HepG2 (cell line): ENCODE data around the gene UPK1B. TPM values are rescaled to one million over a fixed set of nuclear protein-coding genes. Genes with fewer than 3 reads are reported as not detected.

Experiments used
- ATAC-seq: fragments of 200-7000 bp; cut with Tn5 transposase; 3 replicates; pipeline ENCODE4 v1.9.1; 2020; ENCODE audit warnings: mild to moderate bottlenecking, moderate library complexity
- BruUV-seq: library from RNA; stranded (reverse); fragments of 400-500 nt; replicated peaks from 2 replicates; lab custom pipeline; 2021; lab: Mats Ljungman, UMichigan
- CTCF ChIA-PET: fragments of 300-600 bp; formaldehyde crosslinking; extraction: SDS; loops from one replicate; lab custom pipeline; 2021; ENCODE audit warnings: low total read pairs, inconsistent platforms, low intra/inter-chr PET ratio; lab: Yijun Ruan, JAX
- POLR2A ChIA-PET: fragments of 350-600 bp; sonication (Branson Sonifier 250); formaldehyde crosslinking; loops from one replicate; lab custom pipeline; 2020; ENCODE audit warnings: antibody characterized with exemption, inconsistent platforms; lab: Yijun Ruan, JAX
- DNase-seq: peaks from one replicate; pipeline ENCODE4 v3.0.0-alpha.2; 2015; ENCODE audit warnings: low spot score
- FAIRE-seq: peaks from 3 replicates; lab custom pipeline; 2011; peaks lifted over from hg19 to GRCh38; lab: Jason Lieb, UNC
- H2AFZ ChIP-seq: one replicate; pipeline ENCODE4 v1.6.1; 2011; ENCODE audit warnings: low read length, inconsistent platforms
- H3K27ac ChIP-seq: fragments of 300-600 bp; 3 replicates; pipeline ENCODE4 v1.8.0; 2011; ENCODE audit warnings: mixed run types, mild to moderate bottlenecking, mixed read lengths, low read length, inconsistent platforms; ENCODE audit not compliant: insufficient read depth; ENCODE audit errors: extremely low read length
- H3K27me3 ChIP-seq, 2 experiments: fragments of 200-600 bp in 1 of 2; 2 replicates in 1 of 2; 3 replicates in 1 of 2; pipeline versions ENCODE4 v1.6.0 to v1.8.0; 2011; ENCODE audit warnings: low read length in 2 of 2, mild to moderate bottlenecking in 2 of 2, moderate library complexity in 2 of 2, inconsistent platforms in 1 of 2; ENCODE audit not compliant: insufficient read depth in 2 of 2, control insufficient read depth in 1 of 2
- H3K36me3 ChIP-seq, 2 experiments: fragments of 200-600 bp in 1 of 2; replicated peaks in 1 of 2; 2 replicates in 1 of 2; 3 replicates in 1 of 2; pipeline versions ENCODE4 v1.5.1 to v1.8.0; 2011; ENCODE audit warnings: low read length in 2 of 2, inconsistent platforms in 1 of 2; ENCODE audit not compliant: insufficient read depth in 2 of 2, control insufficient read depth in 1 of 2
- H3K4me1 ChIP-seq: 2 replicates; pipeline ENCODE4 v1.5.1; 2012; ENCODE audit warnings: low read length, inconsistent platforms; ENCODE audit not compliant: insufficient read depth
- H3K4me2 ChIP-seq: 2 replicates; pipeline ENCODE4 v1.6.0; 2011; ENCODE audit warnings: low read depth, low read length, inconsistent platforms
- H3K4me3 ChIP-seq, 3 experiments: fragments of 200-600 bp in 1 of 3; sonication (generic), shearing (Covaris generic) in 1 of 3; replicated peaks in 1 of 3; 2 replicates each; pipeline ENCODE4 v1.5.1; 2011 to 2016; ENCODE audit warnings: low read length in 3 of 3, inconsistent platforms in 2 of 3, low read depth in 2 of 3, mild to moderate bottlenecking in 2 of 3, control low read depth in 1 of 3, mixed read lengths in 1 of 3; ENCODE audit not compliant: insufficient read depth in 1 of 3
- H3K79me2 ChIP-seq: one replicate; pipeline ENCODE4 v1.6.1; 2011; ENCODE audit warnings: low read length, inconsistent platforms; ENCODE audit not compliant: insufficient read depth
- H3K9ac ChIP-seq: 2 replicates; pipeline ENCODE4 v1.6.0; 2011; ENCODE audit warnings: mild to moderate bottlenecking, low read depth, low read length, inconsistent platforms; ENCODE audit not compliant: insufficient read depth
- H3K9me3 ChIP-seq: 2 replicates; pipeline ENCODE4 v1.5.1; 2012; ENCODE audit warnings: mild to moderate bottlenecking, low read length
- H4K20me1 ChIP-seq: 2 replicates; pipeline ENCODE4 v1.6.0; 2011; ENCODE audit warnings: inconsistent platforms, mild to moderate bottlenecking, low read length, moderate library complexity; ENCODE audit not compliant: insufficient read depth
- EED ChIP-seq: sonication (generic); formaldehyde crosslinking; IDR thresholded peaks from 2 replicates; pipeline ENCODE4 v1.5.0; 2020; ENCODE audit warnings: mild to moderate bottlenecking, missing genetic modification reagents
- MATR3 ChIP-seq: sonication (generic); formaldehyde crosslinking; IDR thresholded peaks from 2 replicates; pipeline ENCODE4 v1.4.0; 2020; ENCODE audit warnings: missing genetic modification reagents
- TP53 ChIP-seq: sonication (generic); formaldehyde crosslinking; conservative IDR thresholded peaks from 2 replicates; pipeline ENCODE4 v1.4.0; 2020; ENCODE audit warnings: missing genetic modification reagents
- ZNF121 ChIP-seq: sonication (generic); formaldehyde crosslinking; IDR thresholded peaks from 2 replicates; pipeline ENCODE4 v1.5.0; 2020; ENCODE audit warnings: mild to moderate bottlenecking, missing genetic modification reagents
- ZNF275 ChIP-seq: sonication (generic); formaldehyde crosslinking; IDR thresholded peaks from 2 replicates; pipeline ENCODE4 v1.8.0; 2022; ENCODE audit warnings: missing genetic modification reagents, mild to moderate bottlenecking, inconsistent platforms, borderline replicate concordance
- ZNF3 ChIP-seq: IDR thresholded peaks from 2 replicates; pipeline ENCODE4 v1.7.0; 2017; ENCODE audit warnings: inconsistent platforms
- ZNF556 ChIP-seq: sonication (generic); formaldehyde crosslinking; IDR thresholded peaks from 2 replicates; pipeline ENCODE4 v1.4.0; 2020; ENCODE audit warnings: mild to moderate bottlenecking, missing genetic modification reagents, borderline replicate concordance
- ZNF597 ChIP-seq: sonication (generic); formaldehyde crosslinking; IDR thresholded peaks from 2 replicates; pipeline ENCODE4 v1.5.0; 2020; ENCODE audit warnings: missing genetic modification reagents
- WGBS: methylation state at CpG from one replicate; pipeline ENCODE4 v1.1.6; 2017; ENCODE audit warnings: low lambda C conversion rate; 5-methylcytosine and 5-hydroxymethylcytosine counted together
- in situ Hi-C: cut with HindIII; loops from 2 replicates; pipeline ENCODE4 v1.10.0; 2017; ENCODE audit warnings: low pct_unique_long_range_greater_than_20kb; ENCODE audit not compliant: extremely low pct_ligation_motif_present
- intact Hi-C: fragments of 100-400 bp; cut with micrococcal nuclease; formaldehyde crosslinking; loops from one replicate; pipeline ENCODE4 v1.10.0; 2022; ENCODE audit not compliant: unreplicated experiment
- polyA plus RNA-seq, 8 experiments: library from polyadenylated mRNA; depleted of rRNA in 3 of 8; stranded (reverse) in 7 of 8; unstranded in 1 of 8; fragments of >200 nt; fragmentation: Illumina TruSeq in 4 of 8; extraction: Trizol in 4 of 8; gene quantifications; 2 replicates each; pipeline versions ENCODE4 v1.2.1 to v1.2.3, GENCODE V29; 2011 to 2016; ENCODE audit warnings: low read depth in 4 of 8, missing spikeins in 1 of 8, mixed read lengths in 1 of 8; ENCODE audit not compliant: insufficient read depth in 1 of 8
- total RNA-seq, 5 experiments: library from RNA; depleted of rRNA; stranded (reverse); fragments of >200 nt; fragmentation: Illumina TruSeq; extraction: Trizol; gene quantifications; 2 replicates each; pipeline ENCODE4 v1.2.3, GENCODE V29; 2016; ENCODE audit warnings: low read depth in 1 of 5

The UPK1B gene
- total and polyA plus RNA-seq, 2 of the 13 experiments (the other 11 are each of a cell fraction or from before 2014, with no cell fraction given): not detected

GRCh38 chr3:119125742-119126504, 47.5 kb upstream of the UPK1B start:
- Histone ChIP-seq H3K27me3 (no peaks in the 10 kb centered on the region), H3K79me2 (no peaks in the 10 kb centered on the region), H2AFZ (no peak overlapping the region), H3K4me1 (peaks cover 9% of the 10 kb centered on the region), H3K36me3 (no peaks in the 10 kb centered on the region), H3K27ac (no peak overlapping the region), H3K4me2 (no peak overlapping the region), H3K4me3 (no peak overlapping the region), H3K9me3 (no peaks in the 10 kb centered on the region), H3K9ac (no peak overlapping the region), H4K20me1 (no peaks in the 10 kb centered on the region)
- CTCF ChIA-PET: no interaction called here
- 33% methylated on average over 2 of the region's 17 CpGs for WGBS
- POLR2A ChIA-PET: no interaction called here
- DNase-seq (no peak), ATAC-seq (no peak), FAIRE-seq (no peak)
- BruUV-seq: no TSS peak
- in situ Hi-C loops (loop anchor here (25.0 kb wide), 1 partner anchor 561 kb away; the partner anchor contains the start of gene COX17), intact Hi-C loops (no loop called here)
- TF ChIP-seq EED (CRISPR knock-in tag) (no peak), TP53 (no peak), MATR3 (no peak), ZNF556 (CRISPR knock-in tag) (no peak), ZNF121 (no peak), ZNF3 (CRISPR knock-in tag) (no peak), ZNF597 (CRISPR knock-in tag) (no peak), ZNF275 (CRISPR knock-in tag) (no peak)
